ENCODE results near the gene MDFI.

Gene MDFI

GRCh38 chr6:41638002-41638934 lies at the start of gene MDFI:
Gene MDFI (plus strand): TSS chr6:41638468. CDS start chr6:41638750, 282 bp downstream.
- DNase-seq = no peak

- DNase-seq = no peak
These were observed 49.0 kb upstream of the MDFI start for GRCh38 chr6:41589223-41589622.

- no peak for DNase-seq
These were observed 48.3 kb upstream of the MDFI start for GRCh38 chr6:41589636-41590622.

- DNase-seq = no peak
These were observed 47.1 kb upstream of the MDFI start for GRCh38 chr6:41591122-41591521.

- DNase-seq = peak; percentile 79
These were observed 46.3 kb upstream of the MDFI start for GRCh38 chr6:41591859-41592502.

- no peak for DNase-seq
These were observed 44.9 kb upstream of the MDFI start for GRCh38 chr6:41593406-41593805.

GRCh38 chr6:41593839-41594238 lies 44.4 kb upstream of the MDFI start:
- no peak for DNase-seq

GRCh38 chr6:41594326-41594725 lies 43.9 kb upstream of the MDFI start:
- no peak for DNase-seq

GRCh38 chr6:41594766-41595165 lies 43.5 kb upstream of the MDFI start:
- no peak for DNase-seq

GRCh38 chr6:41595166-41595565 lies 43.1 kb upstream of the MDFI start:
- DNase-seq = no peak

GRCh38 chr6:41596096-41596685 lies 42.1 kb upstream of the MDFI start:
- DNase-seq = no peak

GRCh38 chr6:41596807-41597206 lies 41.5 kb upstream of the MDFI start:
- no peak for DNase-seq

GRCh38 chr6:41597246-41598000 lies 40.8 kb upstream of the MDFI start:
- no peak for DNase-seq

- DNase-seq = no peak
These were observed 39.6 kb upstream of the MDFI start for GRCh38 chr6:41598670-41599014.

GRCh38 chr6:41599015-41599851 lies 39.0 kb upstream of the MDFI start:
- DNase-seq = no peak

- DNase-seq = no peak
These were observed 38.3 kb upstream of the MDFI start for GRCh38 chr6:41599852-41600445.

- no peak for DNase-seq
These were observed 37.6 kb upstream of the MDFI start for GRCh38 chr6:41600499-41601247.

- DNase-seq = no peak
These were observed 37.1 kb upstream of the MDFI start for GRCh38 chr6:41601248-41601549.

GRCh38 chr6:41602422-41602743 lies 35.9 kb upstream of the MDFI start:
- no peak for DNase-seq

Measured in stimulated activated CD4-positive, alpha-beta T cell treated with anti-CD3 and anti-CD28 coated beads, Interleukin-4, amount 100 ng/mL, for 1 hour (primary cell).